Sigmoid colon (tissue), 7 donors: Measurements from ENCODE around the gene KLF11. TPM values are rescaled to one million over a fixed set of nuclear protein-coding genes. Genes with fewer than 3 reads are reported as not detected.

ENCODE experiments used
- DNase-seq: peaks from one replicate; pipeline ENCODE4 v3.0.0-alpha.2; 2019
- H3K27ac ChIP-seq, 4 donors: fragments of 200-600 bp; sonication (generic); one replicate each; pipeline ENCODE4 v1.5.1; 2016 to 2019; ENCODE audit warnings: mild to moderate bottlenecking in 1 of 4
- H3K27me3 ChIP-seq, 3 donors: fragments of 200-600 bp; sonication (generic); one replicate each; pipeline ENCODE4 v1.5.1; 2019; ENCODE audit warnings: mild to moderate bottlenecking in 1 of 3
- H3K36me3 ChIP-seq, 4 donors: fragments of 200-600 bp; sonication (generic); one replicate each; pipeline ENCODE4 v1.5.1; 2016 to 2019
- H3K4me1 ChIP-seq, 4 donors: fragments of 200-600 bp; sonication (generic); one replicate each; pipeline ENCODE4 v1.5.1; 2017 to 2019
- H3K4me3 ChIP-seq, 4 donors: fragments of 200-600 bp; sonication (generic); one replicate each; pipeline ENCODE4 v1.5.1; 2017 to 2019; ENCODE audit warnings: mild to moderate bottlenecking in 2 of 4, moderate library complexity in 1 of 4
- H3K9me3 ChIP-seq, 4 donors: fragments of 200-600 bp in 3 of 4; sonication (generic) in 3 of 4; one replicate each; pipeline versions ENCODE4 v1.5.1 to v1.6.1; 2013 to 2019
- CTCF ChIP-seq, 4 experiments: fragments of 450-650 bp in 3 of 4; fragments of 200-600 bp in 1 of 4; IDR thresholded peaks; one replicate each; pipeline ENCODE4 v1.5.1; 2016 to 2019; ENCODE audit warnings: antibody characterized with exemption in 4 of 4, mild to moderate bottlenecking in 3 of 4, moderate library complexity in 2 of 4
- EP300 ChIP-seq, 4 donors: sonication (generic); formaldehyde crosslinking; IDR thresholded peaks; one replicate each; pipeline ENCODE4 v1.6.1; 2017; ENCODE audit warnings: antibody characterized with exemption in 4 of 4
- POLR2A ChIP-seq, 2 donors: fragments of 450-650 bp; IDR thresholded peaks; one replicate each; pipeline ENCODE4 v1.6.1; 2016; ENCODE audit warnings: antibody characterized with exemption in 2 of 2, mild to moderate bottlenecking in 2 of 2, moderate library complexity in 2 of 2
- POLR2AphosphoS5 ChIP-seq, 4 donors: sonication (generic); formaldehyde crosslinking; IDR thresholded peaks; one replicate each; pipeline ENCODE4 v1.6.1; 2017; ENCODE audit warnings: antibody characterized with exemption in 4 of 4
- WGBS, 2 donors: extraction: QIAGEN DNeasy Blood & Tissue Kit; methylation state at CpG; one replicate each; pipeline ENCODE4 v1.1.7; 2013; 5-methylcytosine and 5-hydroxymethylcytosine counted together
- intact Hi-C: fragments of 100-400 bp; cut with DNase I; formaldehyde crosslinking; loops from one replicate; pipeline ENCODE4 v1.15.1; 2023
- polyA plus RNA-seq, 3 donors: library from polyadenylated mRNA; stranded (reverse); fragments of 200-250 nt; gene quantifications; one replicate each; pipeline ENCODE4 v1.2.3, GENCODE V29; 2013
- total RNA-seq, 4 donors: library from RNA; depleted of rRNA; stranded (reverse); fragments of >200 nt; gene quantifications; one replicate each; pipeline ENCODE4 v1.1.0, GENCODE V29; 2016
- donor health status: healthy with polysubstance abuse.
- donor health status: Bipolar disorder and iron deficiency.
- donor health status: healthy.

KLF11 gene
- total and polyA plus RNA-seq, 7 donors: 3.9 to 41.3 (median 18.5) TPM

- Histone ChIP-seq H3K36me3 (peaks cover 0 to 21% (median 9%) of the 10 kb centered on the region in 4 donors), H3K9me3 (no peaks in the 10 kb centered on the region), H3K4me3 (no peak overlapping the region), H3K4me1 (peaks cover 0 to 40% (median 19%) of the 10 kb centered on the region in 4 donors), H3K27ac (peak overlapping the region; percentile 64 to 73 (median 67)), H3K27me3 (no peaks in the 10 kb centered on the region)
- TF ChIP-seq POLR2AphosphoS5 (IDR thresholded peaks at IDR 0.05) (no peak), CTCF (IDR thresholded peaks at IDR 0.05) (no peak), POLR2A (IDR thresholded peaks at IDR 0.05) (no peak), EP300 (IDR thresholded peaks at IDR 0.05) (no peak)
- intact Hi-C loops: no loop called here
- DNase-seq: no peak
- 94 to 95% methylated on average over 39 of the region's 39 CpGs for WGBS, 2 donors
Observed at GRCh38 chr2:10058251-10059015, 15.1 kb downstream of the KLF11 start.

GRCh38 chr2:10059016-10059351 is 15.6 kb downstream of the KLF11 start:
- Histone ChIP-seq H3K9me3 (no peaks in the 10 kb centered on the region), H3K27me3 (no peaks in the 10 kb centered on the region), H3K4me3 (no peak overlapping the region), H3K4me1 (peaks cover 0 to 34% (median 18%) of the 10 kb centered on the region in 4 donors), H3K36me3 (peaks cover 0 to 16% (median 6%) of the 10 kb centered on the region in 4 donors), H3K27ac (no peak overlapping the region)
- intact Hi-C loops: no loop called here
- DNase-seq: no peak
- TF ChIP-seq POLR2AphosphoS5 (IDR thresholded peaks at IDR 0.05): no peak
- no peak for TF ChIP-seq EP300 (IDR thresholded peaks at IDR 0.05)
- TF ChIP-seq POLR2A (IDR thresholded peaks at IDR 0.05): no peak
- no peak for TF ChIP-seq CTCF (IDR thresholded peaks at IDR 0.05)
- 93 to 94% methylated on average over 17 of the region's 17 CpGs for WGBS, 2 donors

- Histone ChIP-seq H3K4me3 (no peak overlapping the region), H3K27ac (no peak overlapping the region), H3K4me1 (peaks cover 0 to 27% (median 18%) of the 10 kb centered on the region in 4 donors), H3K9me3 (no peaks in the 10 kb centered on the region), H3K36me3 (peaks cover 0 to 8% (median 1%) of the 10 kb centered on the region in 4 donors), H3K27me3 (no peaks in the 10 kb centered on the region)
- TF ChIP-seq POLR2AphosphoS5 (IDR thresholded peaks at IDR 0.05) (no peak), EP300 (IDR thresholded peaks at IDR 0.05) (no peak), POLR2A (IDR thresholded peaks at IDR 0.05) (no peak), CTCF (IDR thresholded peaks at IDR 0.05) (no peak)
- WGBS, 2 donors: 84 to 90% methylated on average over 20 of the region's 20 CpGs
- intact Hi-C loops: no loop called here
- DNase-seq: no peak
Observed at GRCh38 chr2:10059552-10060335, 16.4 kb downstream of the KLF11 start.

- 84 to 89% methylated on average over 9 of the region's 9 CpGs for WGBS, 2 donors
- no peak for TF ChIP-seq CTCF (IDR thresholded peaks at IDR 0.05)
- no peak for TF ChIP-seq EP300 (IDR thresholded peaks at IDR 0.05)
- no peak for TF ChIP-seq POLR2AphosphoS5 (IDR thresholded peaks at IDR 0.05)
- TF ChIP-seq POLR2A (IDR thresholded peaks at IDR 0.05): no peak
- no peak overlapping the region for H3K4me3 ChIP-seq
- H3K4me1 ChIP-seq: peaks cover 0 to 26% (median 17%) of the 10 kb centered on the region in 4 donors
- no peaks in the 10 kb centered on the region for H3K27me3 ChIP-seq
- no peak for DNase-seq
- H3K27ac ChIP-seq: no peak overlapping the region
- peaks cover 0 to 9% (median 0%) of the 10 kb centered on the region in 4 donors for H3K36me3 ChIP-seq
- H3K9me3 ChIP-seq: no peaks in the 10 kb centered on the region
- intact Hi-C loops: no loop called here
Observed at GRCh38 chr2:10061221-10061925, 18.0 kb downstream of the KLF11 start.
